A549 treated with GW870086 at 1 μM for 4 hours (cell line): ENCODE measurements around the gene FLG. TPM values are rescaled to one million over a fixed set of nuclear protein-coding genes. Genes with fewer than 3 reads are reported as not detected.

Experiments used
- total RNA-seq: library from RNA; stranded (reverse); fragments of 200-300 nt; extraction: Qiagen RNA extraction; gene quantifications from 5 replicates; pipeline ENCODE4 v1.2.3, GENCODE V29; 2022; ENCODE audit warnings: low read depth

Gene FLG
- total RNA-seq, result 0.01 to 0.02 TPM (median 0.01 TPM) in 3 of 5 replicates, not detected in the others

DNA sequence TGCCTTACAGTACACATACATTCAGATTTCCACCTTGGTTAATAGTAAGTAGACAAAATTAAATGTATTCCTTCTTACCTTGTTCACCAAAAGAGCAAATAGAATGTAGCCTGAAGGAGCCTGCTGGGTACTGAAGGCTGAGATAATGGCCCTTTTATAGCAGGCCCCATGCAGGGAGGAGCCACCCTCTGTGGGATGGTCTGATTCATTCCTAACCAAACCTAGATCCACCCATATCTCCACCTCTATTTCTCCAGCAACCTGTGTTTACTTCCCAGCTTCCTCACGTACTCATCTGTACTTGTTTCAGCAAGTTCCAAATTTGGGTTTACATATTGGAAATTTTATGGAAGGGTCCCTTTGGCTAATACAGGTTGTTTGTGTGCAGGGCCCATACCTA is at the start of gene FLG:
Gene FLG (minus strand): TSS at position 129 of the 400 bp plus-strand sequence. CDS start 9,783 bp downstream, outside the sequence.

DNA sequence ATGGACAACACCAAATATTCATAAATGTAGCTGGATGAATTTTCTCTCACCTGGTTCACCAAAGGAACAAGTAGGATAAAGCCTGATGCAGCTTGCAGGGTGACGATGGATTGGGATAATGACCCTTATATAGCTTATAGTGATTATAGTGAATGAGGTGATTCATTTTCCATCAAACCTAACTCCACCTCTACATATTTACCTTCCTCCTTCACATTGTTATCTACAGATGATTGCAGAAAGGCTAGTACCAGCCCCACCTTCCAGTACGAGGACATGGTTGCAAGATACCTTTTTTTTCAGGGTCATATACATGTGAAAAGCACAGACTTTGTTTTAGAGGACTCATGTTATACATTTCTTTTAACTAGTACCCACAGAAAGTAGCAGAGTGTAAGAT is 34.9 kb upstream of the FLG start, which contains the start of gene FLG2:
Gene FLG2 (minus strand): TSS at position 101 of the 400 bp plus-strand sequence. CDS start 1,122 bp downstream, outside the sequence.

Other genes starting within 250 kb of the FLG start
- gene TCHHL1, start 236.2 kb downstream of the FLG start, total RNA-seq, result 0.03 TPM in 1 of 5 replicates, not detected in the others
- gene TCHH, start 209.8 kb downstream of the FLG start, total RNA-seq, result 0.26 to 0.34 TPM (median 0.28 TPM) in 5 replicates
- not detected in 5 replicates for gene RPTN, start 166.0 kb downstream of the FLG start, total RNA-seq
- 0.01 TPM in 1 of 5 replicates, not detected in the others for gene HRNR, start 101.0 kb downstream of the FLG start, total RNA-seq
- gene FLG2, start 34.8 kb upstream of the FLG start, total RNA-seq, result not detected in 5 replicates
- not detected in 5 replicates for gene CRNN, start 89.0 kb upstream of the FLG start, total RNA-seq
- not detected in 5 replicates for gene LCE5A, start 185.6 kb upstream of the FLG start, total RNA-seq
- gene CRCT1, start 189.2 kb upstream of the FLG start, total RNA-seq, result 0.40 to 1.1 TPM (median 0.73 TPM) in 4 of 5 replicates, not detected in the other
- 0.51 TPM in 1 of 5 replicates, not detected in the others for gene LCE3E, start 241.5 kb upstream of the FLG start, total RNA-seq